ENCODE measurements around the gene CHCHD3. TPM values are rescaled to one million over a fixed set of nuclear protein-coding genes. Genes with fewer than 3 reads are reported as not detected.

The CHCHD3 gene
- polyA plus RNA-seq, 3 donors = 30.5 to 56.7 (median 48.8) TPM

DNA sequence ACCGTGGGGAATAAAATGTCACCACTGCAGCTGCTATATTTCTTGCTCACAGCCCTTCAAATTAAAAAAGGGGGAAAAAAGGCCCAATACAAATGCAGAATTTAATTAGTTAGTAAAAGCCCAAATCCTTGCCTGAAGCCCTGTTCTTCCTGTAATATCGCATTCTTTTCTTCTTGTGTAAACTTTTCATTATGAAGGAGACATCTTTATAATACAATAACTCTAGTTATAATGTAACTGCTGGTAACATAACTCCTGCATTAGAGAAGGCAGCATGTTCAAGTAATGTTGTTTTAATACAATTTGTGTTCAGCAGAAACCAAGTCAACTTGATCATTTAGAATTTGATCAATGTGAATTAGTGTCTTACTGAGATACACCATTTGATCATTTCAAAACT lies 250.9 kb downstream of the CHCHD3 start:
- no peaks in the 10 kb centered on the region for H3K9me3 Mint-ChIP-seq
- H3K27me3 ChIP-seq (ENCODE audit: control insufficient read depth in 2 of 2, insufficient read depth in 2 of 2, low read length in 2 of 2) = no peaks in the 10 kb centered on the region
- intact Hi-C loops (cut with micrococcal nuclease) = no loop called here
- H3K79me2 ChIP-seq (ENCODE audit: insufficient read depth, low read length) = no peaks in the 10 kb centered on the region
- no peak overlapping the region for H2AFZ ChIP-seq (ENCODE audit: insufficient read depth, low read depth, low read length, poor library complexity, severe bottlenecking)
- no peaks in the 10 kb centered on the region for H3K4me1 ChIP-seq (ENCODE audit: control insufficient read depth in 1 of 2, insufficient read depth in 2 of 2, low read length in 2 of 2)
- TF ChIP-seq, protein P1, sequence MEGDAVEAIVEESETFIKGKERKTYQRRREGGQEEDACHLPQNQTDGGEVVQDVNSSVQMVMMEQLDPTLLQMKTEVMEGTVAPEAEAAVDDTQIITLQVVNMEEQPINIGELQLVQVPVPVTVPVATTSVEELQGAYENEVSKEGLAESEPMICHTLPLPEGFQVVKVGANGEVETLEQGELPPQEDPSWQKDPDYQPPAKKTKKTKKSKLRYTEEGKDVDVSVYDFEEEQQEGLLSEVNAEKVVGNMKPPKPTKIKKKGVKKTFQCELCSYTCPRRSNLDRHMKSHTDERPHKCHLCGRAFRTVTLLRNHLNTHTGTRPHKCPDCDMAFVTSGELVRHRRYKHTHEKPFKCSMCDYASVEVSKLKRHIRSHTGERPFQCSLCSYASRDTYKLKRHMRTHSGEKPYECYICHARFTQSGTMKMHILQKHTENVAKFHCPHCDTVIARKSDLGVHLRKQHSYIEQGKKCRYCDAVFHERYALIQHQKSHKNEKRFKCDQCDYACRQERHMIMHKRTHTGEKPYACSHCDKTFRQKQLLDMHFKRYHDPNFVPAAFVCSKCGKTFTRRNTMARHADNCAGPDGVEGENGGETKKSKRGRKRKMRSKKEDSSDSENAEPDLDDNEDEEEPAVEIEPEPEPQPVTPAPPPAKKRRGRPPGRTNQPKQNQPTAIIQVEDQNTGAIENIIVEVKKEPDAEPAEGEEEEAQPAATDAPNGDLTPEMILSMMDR (IDR thresholded peaks at IDR 0.05) = no peak
- H3K27me3 Mint-ChIP-seq (ENCODE audit: low read depth in 3 of 3) = no peaks in the 10 kb centered on the region
- H3K27ac Mint-ChIP-seq = no peak overlapping the region
- H3K9me3 ChIP-seq (replicated peaks in 1 of 2; ENCODE audit: control insufficient read depth in 1 of 2, insufficient read depth in 1 of 2, low read length in 2 of 2) = no peaks in the 10 kb centered on the region
- H3K9ac ChIP-seq (ENCODE audit: insufficient read depth, low read length, poor library complexity, severe bottlenecking) = no peak overlapping the region
- no peak for DNase-seq
- no peaks in the 10 kb centered on the region for H3K36me3 ChIP-seq (replicated peaks in 1 of 2; ENCODE audit: control insufficient read depth in 1 of 2, insufficient read depth in 2 of 2, low read length in 2 of 2)
- H3K4me3 ChIP-seq (replicated peaks in 1 of 3; ENCODE audit: low read depth in 2 of 3, low read length in 3 of 3) = no peak overlapping the region
- no peaks in the 10 kb centered on the region for H4K20me1 ChIP-seq (ENCODE audit: insufficient read depth, low read length)
- H3K4me3 Mint-ChIP-seq = no peak overlapping the region
- no CpG with 5 or more reads among the region's 2 CpGs for WGBS (ENCODE audit: insufficient coverage)
- H3K4me2 ChIP-seq (replicated peaks; ENCODE audit: extremely low read depth, low read length, poor library complexity, severe bottlenecking) = no peak overlapping the region
- H3K27ac ChIP-seq (ENCODE audit: low read depth in 1 of 2, low read length in 2 of 2) = no peak overlapping the region
- H3K4me1 Mint-ChIP-seq = no peaks in the 10 kb centered on the region
- peaks cover 15 to 22% of the 10 kb centered on the region in 2 donors for H3K36me3 Mint-ChIP-seq

DNA sequence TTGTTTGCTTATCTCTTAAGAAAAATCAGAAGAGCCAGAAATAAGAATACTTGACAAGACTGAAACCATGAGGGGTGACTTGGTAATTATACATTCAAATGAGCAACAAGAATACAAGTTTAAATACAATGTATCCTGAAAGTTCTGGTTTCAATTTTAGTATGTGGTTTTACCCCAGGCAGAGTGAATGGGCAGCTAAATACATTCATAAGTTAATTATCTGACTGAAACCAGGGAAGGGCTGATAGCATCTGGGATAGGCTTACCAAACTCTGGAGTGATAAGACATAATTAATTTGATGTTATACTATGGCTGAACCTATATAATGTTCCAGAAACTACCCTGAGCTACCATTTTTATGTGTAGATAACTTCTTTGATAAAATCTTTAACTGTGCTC lies 253.4 kb downstream of the CHCHD3 start:
- Histone ChIP-seq H3K4me2 (replicated peaks; ENCODE audit: extremely low read depth, low read length, poor library complexity, severe bottlenecking) (no peak overlapping the region), H3K79me2 (ENCODE audit: insufficient read depth, low read length) (no peaks in the 10 kb centered on the region), H3K9ac (ENCODE audit: insufficient read depth, low read length, poor library complexity, severe bottlenecking) (no peak overlapping the region), H3K27me3 (ENCODE audit: control insufficient read depth in 2 of 2, insufficient read depth in 2 of 2, low read length in 2 of 2) (no peaks in the 10 kb centered on the region), H3K4me1 (ENCODE audit: control insufficient read depth in 1 of 2, insufficient read depth in 2 of 2, low read length in 2 of 2) (no peaks in the 10 kb centered on the region), H3K9me3 (replicated peaks in 1 of 2; ENCODE audit: control insufficient read depth in 1 of 2, insufficient read depth in 1 of 2, low read length in 2 of 2) (no peaks in the 10 kb centered on the region), H3K4me3 (replicated peaks in 1 of 3; ENCODE audit: low read depth in 2 of 3, low read length in 3 of 3) (no peak overlapping the region), H3K27ac (ENCODE audit: low read depth in 1 of 2, low read length in 2 of 2) (no peak overlapping the region), H3K36me3 (replicated peaks in 1 of 2; ENCODE audit: control insufficient read depth in 1 of 2, insufficient read depth in 2 of 2, low read length in 2 of 2) (no peaks in the 10 kb centered on the region), H2AFZ (ENCODE audit: insufficient read depth, low read depth, low read length, poor library complexity, severe bottlenecking) (no peak overlapping the region), H4K20me1 (ENCODE audit: insufficient read depth, low read length) (no peaks in the 10 kb centered on the region)
- TF ChIP-seq, protein P1 (IDR thresholded peaks at IDR 0.05) = no peak
- H3K36me3 Mint-ChIP-seq = peaks cover 12 to 20% of the 10 kb centered on the region in 2 donors
- no peak overlapping the region for H3K4me3 Mint-ChIP-seq
- H3K9me3 Mint-ChIP-seq = peaks cover 0 to 2% (median 0%) of the 10 kb centered on the region in 7 donors
- intact Hi-C loops (cut with micrococcal nuclease) = no loop called here
- no peak overlapping the region for H3K27ac Mint-ChIP-seq
- H3K4me1 Mint-ChIP-seq = peaks cover 3% of the 10 kb centered on the region
- DNase-seq = no peak
- H3K27me3 Mint-ChIP-seq (ENCODE audit: low read depth in 3 of 3) = no peaks in the 10 kb centered on the region
